GM23338 (cell line): ENCODE measurements around the gene KLF7. TPM values are rescaled to one million over a fixed set of nuclear protein-coding genes. Genes with fewer than 3 reads are reported as not detected.

Experiments used
- ATAC-seq: fragments of 200-7000 bp; cut with Tn5 transposase; 3 replicates; pipeline ENCODE4 v1.9.1; 2020
- DNase-seq: peaks from one replicate; pipeline ENCODE4 v3.0.0-alpha.2; 2015; ENCODE audit warnings: low spot score
- H2AFZ ChIP-seq: fragments of 200-600 bp; sonication (generic); 2 replicates; pipeline ENCODE4 v1.8.0; 2016; ENCODE audit warnings: antibody characterized with exemption, mild to moderate bottlenecking, moderate library complexity
- H3F3A ChIP-seq: fragments of 200-600 bp; sonication (generic); replicated peaks from 2 replicates; pipeline ENCODE4 v1.8.0; 2017; ENCODE audit warnings: antibody characterized with exemption, mixed run types, low read depth
- H3K27ac ChIP-seq: fragments of 200-600 bp; sonication (generic); 2 replicates; pipeline ENCODE4 v1.6.1; 2016; ENCODE audit warnings: low read depth
- H3K27me3 ChIP-seq: fragments of 200-600 bp; sonication (generic); 2 replicates; pipeline ENCODE4 v1.8.0; 2016; ENCODE audit warnings: mild to moderate bottlenecking, mixed run types, moderate library complexity; ENCODE audit not compliant: insufficient read depth
- H3K36me3 ChIP-seq: fragments of 200-600 bp; sonication (generic); 2 replicates; pipeline ENCODE4 v1.8.0; 2016; ENCODE audit warnings: mild to moderate bottlenecking; ENCODE audit not compliant: insufficient read depth
- H3K4me1 ChIP-seq: fragments of 200-600 bp; sonication (generic); 2 replicates; pipeline ENCODE4 v1.8.0; 2016; ENCODE audit warnings: mild to moderate bottlenecking, moderate library complexity; ENCODE audit not compliant: insufficient read depth
- H3K4me2 ChIP-seq: fragments of 200-600 bp; sonication (generic); 2 replicates; pipeline ENCODE4 v1.7.1; 2017; ENCODE audit warnings: mixed run types
- H3K4me3 ChIP-seq: fragments of 200-600 bp; sonication (generic); 2 replicates; pipeline ENCODE4 v1.6.1; 2016; ENCODE audit warnings: mixed run types
- H3K79me2 ChIP-seq: fragments of 200-600 bp; sonication (generic); replicated peaks from 2 replicates; pipeline ENCODE4 v1.8.0; 2017; ENCODE audit warnings: mild to moderate bottlenecking; ENCODE audit not compliant: insufficient read depth
- H3K9me2 ChIP-seq: fragments of 200-600 bp; sonication (generic); 2 replicates; pipeline ENCODE4 v1.8.0; 2017; ENCODE audit not compliant: insufficient read depth
- H4K20me1 ChIP-seq: fragments of 200-600 bp; sonication (generic); replicated peaks from 2 replicates; pipeline ENCODE4 v1.8.0; 2017; ENCODE audit warnings: mild to moderate bottlenecking; ENCODE audit not compliant: insufficient read depth
- H3K27ac Mint-ChIP-seq: 2 replicates; pipeline ENCODE4 v1.8.0; 2020; ENCODE audit warnings: inconsistent platforms, mild to moderate bottlenecking, moderate library complexity, mixed read lengths
- H3K27me3 Mint-ChIP-seq: 3 replicates; pipeline ENCODE4 v1.8.0; 2022; ENCODE audit warnings: low read depth, mild to moderate bottlenecking, moderate library complexity, mixed read lengths, inconsistent platforms; ENCODE audit not compliant: insufficient read depth, poor library complexity
- H3K36me3 Mint-ChIP-seq: 3 replicates; pipeline ENCODE4 v1.8.0; 2021; ENCODE audit warnings: low read depth, mild to moderate bottlenecking, inconsistent platforms, moderate library complexity, mixed read lengths
- H3K4me1 Mint-ChIP-seq: 3 replicates; pipeline ENCODE4 v1.8.0; 2020; ENCODE audit warnings: mild to moderate bottlenecking, inconsistent platforms, mixed read lengths
- H3K4me3 Mint-ChIP-seq: 3 replicates; pipeline ENCODE4 v1.8.0; 2021; ENCODE audit warnings: moderate library complexity, mild to moderate bottlenecking, inconsistent platforms, mixed read lengths
- H3K9me3 Mint-ChIP-seq: 3 replicates; pipeline ENCODE4 v1.8.0; 2020; ENCODE audit warnings: moderate library complexity, mild to moderate bottlenecking, inconsistent platforms, mixed read lengths
- CREB1 ChIP-seq: fragments of 250-450 bp; sonication (Bioruptor Pico); IDR thresholded peaks from 2 replicates; pipeline ENCODE4 v1.5.0; 2020; ENCODE audit warnings: low read depth, mild to moderate bottlenecking, moderate library complexity
- EZH2 ChIP-seq: fragments of 200-600 bp; sonication (generic); IDR thresholded peaks from one replicate; pipeline ENCODE4 v1.8.0; 2017; ENCODE audit warnings: antibody characterized with exemption, mild to moderate bottlenecking, low read depth; ENCODE audit not compliant: unreplicated experiment
- EZH2phosphoT487 ChIP-seq: fragments of 200-600 bp; sonication (generic); IDR thresholded peaks from one replicate; pipeline ENCODE4 v1.8.1; 2018; ENCODE audit warnings: antibody characterized with exemption; ENCODE audit not compliant: unreplicated experiment
- NANOG ChIP-seq: IDR thresholded peaks from 2 replicates; pipeline ENCODE4 v1.6.1; 2016; ENCODE audit warnings: antibody characterized with exemption, borderline replicate concordance
- ZNF114 ChIP-seq: fragments of 250-450 bp; sonication (Bioruptor Pico); IDR thresholded peaks from 2 replicates; pipeline ENCODE4 v1.5.0; 2020; ENCODE audit warnings: mild to moderate bottlenecking, moderate library complexity
- ZNF331 ChIP-seq: fragments of 250-450 bp; sonication (Bioruptor Pico); IDR thresholded peaks from 2 replicates; pipeline ENCODE4 v1.5.0; 2020; ENCODE audit warnings: low read depth, mild to moderate bottlenecking, moderate library complexity
- polyA plus RNA-seq: library from polyadenylated mRNA; unstranded; fragments of >200 nt; fragmentation: Nextera tagmentation; extraction: Ambion mirVana; gene quantifications from 2 replicates; pipeline ENCODE4 v1.2.1, GENCODE V29; 2016
- total RNA-seq: library from RNA; depleted of rRNA; stranded (reverse); fragments of >200 nt; shearing (Covaris generic); gene quantifications from 2 replicates; pipeline ENCODE4 v1.2.3, GENCODE V29; 2014
- TF ChIP-seq, protein P1 (sequence below): fragments of 250-450 bp; sonication (Bioruptor Pico); IDR thresholded peaks from 2 replicates; pipeline ENCODE4 v1.5.0; 2020; ENCODE audit warnings: mild to moderate bottlenecking, moderate library complexity
- TF ChIP-seq, protein P2 (sequence below), 2 experiments: fragments of 200-600 bp in 1 of 2; sonication (generic) in 1 of 2; conservative IDR thresholded peaks; 2 replicates each; pipeline versions ENCODE4 v1.5.1 to v1.6.1; 2016 to 2017; ENCODE audit warnings: antibody characterized with exemption in 2 of 2, low read depth in 2 of 2, mild to moderate bottlenecking in 2 of 2, moderate library complexity in 1 of 2
- TF ChIP-seq, protein P3 (sequence below): IDR thresholded peaks from 2 replicates; pipeline ENCODE4 v1.6.1; 2016; ENCODE audit warnings: antibody characterized with exemption
- TF ChIP-seq, protein P4 (sequence below): IDR thresholded peaks from one replicate; pipeline ENCODE4 v1.6.1; 2018; ENCODE audit warnings: antibody characterized with exemption; ENCODE audit not compliant: unreplicated experiment

The KLF7 gene
- total and polyA plus RNA-seq, 2 experiments from 2014 or later: 5.7 to 15.4 TPM

DNA sequence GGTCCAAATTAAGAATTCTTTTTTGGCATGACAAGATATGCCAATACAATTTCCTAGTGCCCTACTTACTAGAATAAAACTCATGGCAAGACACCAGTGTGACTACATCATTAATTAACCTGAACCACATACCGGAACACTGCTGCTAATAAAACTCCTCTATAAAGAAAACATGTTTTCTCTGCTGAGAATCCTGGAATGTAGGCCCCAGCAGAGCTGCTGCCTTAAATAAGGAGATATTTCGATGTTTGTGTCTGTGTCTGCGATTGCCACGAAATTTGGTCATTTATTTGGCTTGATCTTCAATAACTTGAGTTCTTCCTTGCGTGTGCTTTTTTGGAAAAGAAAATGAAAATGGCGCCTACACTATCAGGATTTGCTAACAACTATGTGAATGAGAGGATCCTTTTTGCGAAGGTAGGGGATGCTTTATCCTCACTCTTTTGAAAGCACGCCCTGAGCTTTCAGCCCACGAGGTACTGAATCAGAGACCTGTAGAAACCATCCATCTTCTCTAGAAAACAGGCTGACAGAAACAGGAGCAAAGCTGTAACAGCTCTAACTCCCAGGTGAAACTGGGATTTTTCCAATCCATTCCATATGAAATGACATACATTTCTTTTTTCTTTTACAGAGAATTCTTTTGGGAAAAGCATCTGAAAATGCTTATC lies 27.0 kb downstream of the KLF7 start (continued):
- TF ChIP-seq, protein P1, sequence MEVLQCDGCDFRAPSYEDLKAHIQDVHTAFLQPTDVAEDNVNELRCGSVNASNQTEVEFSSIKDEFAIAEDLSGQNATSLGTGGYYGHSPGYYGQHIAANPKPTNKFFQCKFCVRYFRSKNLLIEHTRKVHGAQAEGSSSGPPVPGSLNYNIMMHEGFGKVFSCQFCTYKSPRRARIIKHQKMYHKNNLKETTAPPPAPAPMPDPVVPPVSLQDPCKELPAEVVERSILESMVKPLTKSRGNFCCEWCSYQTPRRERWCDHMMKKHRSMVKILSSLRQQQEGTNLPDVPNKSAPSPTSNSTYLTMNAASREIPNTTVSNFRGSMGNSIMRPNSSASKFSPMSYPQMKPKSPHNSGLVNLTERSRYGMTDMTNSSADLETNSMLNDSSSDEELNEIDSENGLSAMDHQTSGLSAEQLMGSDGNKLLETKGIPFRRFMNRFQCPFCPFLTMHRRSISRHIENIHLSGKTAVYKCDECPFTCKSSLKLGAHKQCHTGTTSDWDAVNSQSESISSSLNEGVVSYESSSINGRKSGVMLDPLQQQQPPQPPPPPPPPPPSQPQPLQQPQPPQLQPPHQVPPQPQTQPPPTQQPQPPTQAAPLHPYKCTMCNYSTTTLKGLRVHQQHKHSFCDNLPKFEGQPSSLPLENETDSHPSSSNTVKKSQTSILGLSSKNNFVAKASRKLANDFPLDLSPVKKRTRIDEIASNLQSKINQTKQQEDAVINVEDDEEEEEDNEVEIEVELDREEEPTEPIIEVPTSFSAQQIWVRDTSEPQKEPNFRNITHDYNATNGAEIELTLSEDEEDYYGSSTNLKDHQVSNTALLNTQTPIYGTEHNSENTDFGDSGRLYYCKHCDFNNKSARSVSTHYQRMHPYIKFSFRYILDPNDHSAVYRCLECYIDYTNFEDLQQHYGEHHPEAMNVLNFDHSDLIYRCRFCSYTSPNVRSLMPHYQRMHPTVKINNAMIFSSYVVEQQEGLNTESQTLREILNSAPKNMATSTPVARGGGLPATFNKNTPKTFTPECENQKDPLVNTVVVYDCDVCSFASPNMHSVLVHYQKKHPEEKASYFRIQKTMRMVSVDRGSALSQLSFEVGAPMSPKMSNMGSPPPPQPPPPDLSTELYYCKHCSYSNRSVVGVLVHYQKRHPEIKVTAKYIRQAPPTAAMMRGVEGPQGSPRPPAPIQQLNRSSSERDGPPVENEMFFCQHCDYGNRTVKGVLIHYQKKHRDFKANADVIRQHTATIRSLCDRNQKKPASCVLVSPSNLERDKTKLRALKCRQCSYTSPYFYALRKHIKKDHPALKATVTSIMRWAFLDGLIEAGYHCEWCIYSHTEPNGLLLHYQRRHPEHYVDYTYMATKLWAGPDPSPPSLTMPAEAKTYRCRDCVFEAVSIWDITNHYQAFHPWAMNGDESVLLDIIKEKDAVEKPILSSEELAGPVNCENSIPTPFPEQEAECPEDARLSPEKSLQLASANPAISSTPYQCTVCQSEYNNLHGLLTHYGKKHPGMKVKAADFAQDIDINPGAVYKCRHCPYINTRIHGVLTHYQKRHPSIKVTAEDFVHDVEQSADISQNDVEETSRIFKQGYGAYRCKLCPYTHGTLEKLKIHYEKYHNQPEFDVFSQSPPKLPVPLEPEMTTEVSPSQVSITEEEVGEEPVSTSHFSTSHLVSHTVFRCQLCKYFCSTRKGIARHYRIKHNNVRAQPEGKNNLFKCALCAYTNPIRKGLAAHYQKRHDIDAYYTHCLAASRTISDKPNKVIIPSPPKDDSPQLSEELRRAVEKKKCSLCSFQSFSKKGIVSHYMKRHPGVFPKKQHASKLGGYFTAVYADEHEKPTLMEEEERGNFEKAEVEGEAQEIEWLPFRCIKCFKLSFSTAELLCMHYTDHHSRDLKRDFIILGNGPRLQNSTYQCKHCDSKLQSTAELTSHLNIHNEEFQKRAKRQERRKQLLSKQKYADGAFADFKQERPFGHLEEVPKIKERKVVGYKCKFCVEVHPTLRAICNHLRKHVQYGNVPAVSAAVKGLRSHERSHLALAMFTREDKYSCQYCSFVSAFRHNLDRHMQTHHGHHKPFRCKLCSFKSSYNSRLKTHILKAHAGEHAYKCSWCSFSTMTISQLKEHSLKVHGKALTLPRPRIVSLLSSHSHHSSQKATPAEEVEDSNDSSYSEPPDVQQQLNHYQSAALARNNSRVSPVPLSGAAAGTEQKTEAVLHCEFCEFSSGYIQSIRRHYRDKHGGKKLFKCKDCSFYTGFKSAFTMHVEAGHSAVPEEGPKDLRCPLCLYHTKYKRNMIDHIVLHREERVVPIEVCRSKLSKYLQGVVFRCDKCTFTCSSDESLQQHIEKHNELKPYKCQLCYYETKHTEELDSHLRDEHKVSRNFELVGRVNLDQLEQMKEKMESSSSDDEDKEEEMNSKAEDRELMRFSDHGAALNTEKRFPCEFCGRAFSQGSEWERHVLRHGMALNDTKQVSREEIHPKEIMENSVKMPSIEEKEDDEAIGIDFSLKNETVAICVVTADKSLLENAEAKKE (CRISPR knock-in tag): no peak

DNA sequence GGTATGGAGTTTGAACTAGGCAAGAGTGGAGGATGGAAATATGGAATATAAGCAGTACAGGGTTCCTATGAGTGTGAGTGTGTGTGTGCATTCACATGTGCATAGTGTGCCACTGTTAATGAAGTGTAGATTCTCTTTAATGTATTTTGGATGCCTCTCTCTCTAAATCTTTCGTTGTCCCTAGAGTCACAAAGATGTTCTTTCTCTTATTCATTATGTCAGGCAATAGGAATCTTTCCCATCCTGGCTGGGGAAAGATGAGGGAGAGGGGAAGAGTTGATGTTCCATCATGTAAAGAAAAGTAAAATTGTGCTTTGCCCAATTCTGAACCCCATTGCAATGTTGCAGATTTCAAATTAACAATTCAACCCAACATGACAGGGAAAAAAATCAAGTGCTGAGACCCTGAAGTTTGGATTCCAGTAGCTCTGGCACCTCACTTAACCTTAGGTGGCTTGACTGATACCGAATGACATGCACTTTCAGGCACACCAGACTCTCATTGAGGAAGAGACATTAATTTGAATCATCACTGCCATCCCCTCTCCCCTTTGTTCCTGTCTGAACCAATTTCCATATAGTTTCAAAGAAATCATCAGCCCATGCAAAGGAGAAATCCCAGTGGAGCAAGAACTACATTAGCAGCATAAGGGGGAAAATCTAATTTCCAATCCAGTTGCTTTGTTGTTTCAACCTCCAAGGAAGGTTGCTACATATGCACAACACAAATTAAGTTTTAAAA lies 28.0 kb downstream of the KLF7 start:
- peaks cover 95% of the 10 kb centered on the region for H3K79me2 ChIP-seq
- no peaks in the 10 kb centered on the region; the same call in 2 of the 3 replicates for H3K9me3 Mint-ChIP-seq
- peaks cover 11% of the 10 kb centered on the region for H3K9me2 ChIP-seq
- peaks cover 8% of the 10 kb centered on the region; the same call in 2 of the 3 replicates for H3K36me3 Mint-ChIP-seq
- H3K27me3 ChIP-seq: no peaks in the 10 kb centered on the region
- no peaks in the 10 kb centered on the region for H4K20me1 ChIP-seq
- no peak overlapping the region for H3K27ac Mint-ChIP-seq
- DNase-seq: no peak
- peaks cover 8% of the 10 kb centered on the region for H3K27me3 Mint-ChIP-seq
- H3K4me2 ChIP-seq: no peak overlapping the region; the same call in 1 of the 2 replicates
- TF ChIP-seq ZNF114 (CRISPR knock-in tag): no peak
- no peak for TF ChIP-seq NANOG
- TF ChIP-seq CREB1 (CRISPR knock-in tag): no peak
- TF ChIP-seq EZH2phosphoT487: no peak
- TF ChIP-seq ZNF331: no peak
- TF ChIP-seq, protein P2, sequence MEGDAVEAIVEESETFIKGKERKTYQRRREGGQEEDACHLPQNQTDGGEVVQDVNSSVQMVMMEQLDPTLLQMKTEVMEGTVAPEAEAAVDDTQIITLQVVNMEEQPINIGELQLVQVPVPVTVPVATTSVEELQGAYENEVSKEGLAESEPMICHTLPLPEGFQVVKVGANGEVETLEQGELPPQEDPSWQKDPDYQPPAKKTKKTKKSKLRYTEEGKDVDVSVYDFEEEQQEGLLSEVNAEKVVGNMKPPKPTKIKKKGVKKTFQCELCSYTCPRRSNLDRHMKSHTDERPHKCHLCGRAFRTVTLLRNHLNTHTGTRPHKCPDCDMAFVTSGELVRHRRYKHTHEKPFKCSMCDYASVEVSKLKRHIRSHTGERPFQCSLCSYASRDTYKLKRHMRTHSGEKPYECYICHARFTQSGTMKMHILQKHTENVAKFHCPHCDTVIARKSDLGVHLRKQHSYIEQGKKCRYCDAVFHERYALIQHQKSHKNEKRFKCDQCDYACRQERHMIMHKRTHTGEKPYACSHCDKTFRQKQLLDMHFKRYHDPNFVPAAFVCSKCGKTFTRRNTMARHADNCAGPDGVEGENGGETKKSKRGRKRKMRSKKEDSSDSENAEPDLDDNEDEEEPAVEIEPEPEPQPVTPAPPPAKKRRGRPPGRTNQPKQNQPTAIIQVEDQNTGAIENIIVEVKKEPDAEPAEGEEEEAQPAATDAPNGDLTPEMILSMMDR (conservative IDR thresholded peaks at IDR 0.05; ENCODE audit: low read depth in 2 of 2): no peak
- TF ChIP-seq, protein P3, sequence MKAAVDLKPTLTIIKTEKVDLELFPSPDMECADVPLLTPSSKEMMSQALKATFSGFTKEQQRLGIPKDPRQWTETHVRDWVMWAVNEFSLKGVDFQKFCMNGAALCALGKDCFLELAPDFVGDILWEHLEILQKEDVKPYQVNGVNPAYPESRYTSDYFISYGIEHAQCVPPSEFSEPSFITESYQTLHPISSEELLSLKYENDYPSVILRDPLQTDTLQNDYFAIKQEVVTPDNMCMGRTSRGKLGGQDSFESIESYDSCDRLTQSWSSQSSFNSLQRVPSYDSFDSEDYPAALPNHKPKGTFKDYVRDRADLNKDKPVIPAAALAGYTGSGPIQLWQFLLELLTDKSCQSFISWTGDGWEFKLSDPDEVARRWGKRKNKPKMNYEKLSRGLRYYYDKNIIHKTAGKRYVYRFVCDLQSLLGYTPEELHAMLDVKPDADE: no peak
- TF ChIP-seq, protein P4, sequence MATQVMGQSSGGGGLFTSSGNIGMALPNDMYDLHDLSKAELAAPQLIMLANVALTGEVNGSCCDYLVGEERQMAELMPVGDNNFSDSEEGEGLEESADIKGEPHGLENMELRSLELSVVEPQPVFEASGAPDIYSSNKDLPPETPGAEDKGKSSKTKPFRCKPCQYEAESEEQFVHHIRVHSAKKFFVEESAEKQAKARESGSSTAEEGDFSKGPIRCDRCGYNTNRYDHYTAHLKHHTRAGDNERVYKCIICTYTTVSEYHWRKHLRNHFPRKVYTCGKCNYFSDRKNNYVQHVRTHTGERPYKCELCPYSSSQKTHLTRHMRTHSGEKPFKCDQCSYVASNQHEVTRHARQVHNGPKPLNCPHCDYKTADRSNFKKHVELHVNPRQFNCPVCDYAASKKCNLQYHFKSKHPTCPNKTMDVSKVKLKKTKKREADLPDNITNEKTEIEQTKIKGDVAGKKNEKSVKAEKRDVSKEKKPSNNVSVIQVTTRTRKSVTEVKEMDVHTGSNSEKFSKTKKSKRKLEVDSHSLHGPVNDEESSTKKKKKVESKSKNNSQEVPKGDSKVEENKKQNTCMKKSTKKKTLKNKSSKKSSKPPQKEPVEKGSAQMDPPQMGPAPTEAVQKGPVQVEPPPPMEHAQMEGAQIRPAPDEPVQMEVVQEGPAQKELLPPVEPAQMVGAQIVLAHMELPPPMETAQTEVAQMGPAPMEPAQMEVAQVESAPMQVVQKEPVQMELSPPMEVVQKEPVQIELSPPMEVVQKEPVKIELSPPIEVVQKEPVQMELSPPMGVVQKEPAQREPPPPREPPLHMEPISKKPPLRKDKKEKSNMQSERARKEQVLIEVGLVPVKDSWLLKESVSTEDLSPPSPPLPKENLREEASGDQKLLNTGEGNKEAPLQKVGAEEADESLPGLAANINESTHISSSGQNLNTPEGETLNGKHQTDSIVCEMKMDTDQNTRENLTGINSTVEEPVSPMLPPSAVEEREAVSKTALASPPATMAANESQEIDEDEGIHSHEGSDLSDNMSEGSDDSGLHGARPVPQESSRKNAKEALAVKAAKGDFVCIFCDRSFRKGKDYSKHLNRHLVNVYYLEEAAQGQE: no peak
- TF ChIP-seq EZH2: no peak
- H3F3A ChIP-seq: no peaks in the 10 kb centered on the region
- no peak for ATAC-seq
- no peak overlapping the region for H3K27ac ChIP-seq
- H3K4me1 ChIP-seq: peaks cover 67% of the 10 kb centered on the region
- H3K4me1 Mint-ChIP-seq: peaks cover 66% of the 10 kb centered on the region
- H3K4me3 Mint-ChIP-seq: no peak overlapping the region
- H3K4me3 ChIP-seq: no peak overlapping the region
- H2AFZ ChIP-seq: no peak overlapping the region
- no peaks in the 10 kb centered on the region for H3K36me3 ChIP-seq
